Measurements from ENCODE around the gene PARP1. TPM values are rescaled to one million over a fixed set of nuclear protein-coding genes. Genes with fewer than 3 reads are reported as not detected.
A peak's percentile ranks its signal among the peaks of the same experiment; 100 is the strongest.

Gene PARP1
- polyA plus RNA-seq, 5 donors = 119 to 134 (median 125) TPM

DNA sequence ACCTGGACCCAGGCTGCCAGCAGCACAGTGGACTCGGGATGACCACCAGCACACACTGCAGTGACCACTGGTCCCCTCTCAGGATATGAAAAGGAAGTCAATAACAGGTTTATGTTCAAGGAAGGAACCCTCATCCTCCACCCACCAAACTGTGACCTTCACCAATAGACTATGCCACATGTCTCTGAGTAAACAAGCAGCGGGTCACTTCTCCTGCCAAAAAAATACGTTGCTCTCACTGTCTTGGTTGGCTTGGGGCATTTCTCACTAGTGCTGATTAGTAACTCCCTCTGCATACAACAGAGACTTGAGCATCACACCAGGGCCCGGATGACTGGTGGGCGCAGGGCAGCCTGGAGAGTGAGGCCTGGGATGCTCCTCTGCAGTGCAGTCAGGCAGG, 25.9 kb downstream of the PARP1 start:
- DNase-seq = no peak

DNA sequence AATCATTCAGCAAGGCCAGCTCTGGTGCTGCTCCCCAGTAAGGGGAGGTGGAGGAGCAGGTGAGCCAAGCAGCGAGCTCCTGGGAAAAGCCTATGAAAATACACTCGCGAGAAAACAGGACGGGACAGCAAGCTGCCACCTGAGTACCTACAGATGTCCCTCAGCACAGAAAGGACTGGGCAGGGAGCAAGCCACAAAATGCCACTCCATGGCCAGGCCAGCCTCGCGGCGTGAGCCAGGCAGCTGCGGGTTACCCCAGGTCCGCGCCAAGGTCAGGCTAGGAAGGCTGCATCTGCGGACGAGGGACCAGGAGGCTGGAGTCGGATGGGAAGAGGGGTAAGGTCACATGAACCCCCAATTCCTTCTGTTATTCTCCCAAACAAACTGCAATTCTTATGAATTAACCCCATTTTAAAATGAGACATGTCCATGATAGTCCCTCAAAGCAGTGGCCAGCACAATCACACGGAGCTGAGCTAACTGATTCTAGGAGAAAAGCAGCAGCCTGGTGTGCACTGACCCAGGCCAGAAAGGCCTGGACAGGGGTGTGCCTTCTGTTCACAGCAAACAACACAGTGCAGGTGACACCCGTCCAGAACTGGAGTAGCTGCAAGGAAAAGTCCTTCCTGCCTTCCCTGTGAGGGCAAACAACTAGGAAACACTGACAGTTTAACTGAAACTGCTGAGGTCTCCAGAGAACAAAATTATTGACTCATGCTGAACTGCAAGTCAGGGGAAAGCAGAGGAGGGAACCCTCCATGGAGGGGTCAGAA, 26.5 kb downstream of the PARP1 start:
- no peak for DNase-seq

DNA sequence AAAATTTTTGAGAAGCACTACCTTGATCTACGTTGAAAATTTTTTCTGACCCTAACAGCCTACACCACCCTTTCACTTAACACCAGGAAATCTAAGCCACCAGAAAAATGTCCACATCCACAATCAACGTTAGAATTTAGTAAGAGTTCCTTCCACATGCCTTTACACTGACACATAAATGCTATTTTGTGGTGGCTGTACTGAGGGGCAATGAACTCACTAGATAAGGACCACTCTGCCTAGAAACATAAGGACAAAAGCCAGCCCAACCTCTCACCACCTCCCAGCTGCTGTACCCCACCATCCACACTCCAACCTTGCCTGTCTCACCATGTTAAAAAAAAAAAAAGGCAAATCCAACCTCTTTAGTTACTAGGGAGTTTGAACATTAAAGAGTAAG, 29.8 kb downstream of the PARP1 start:
- no peak for DNase-seq

DNA sequence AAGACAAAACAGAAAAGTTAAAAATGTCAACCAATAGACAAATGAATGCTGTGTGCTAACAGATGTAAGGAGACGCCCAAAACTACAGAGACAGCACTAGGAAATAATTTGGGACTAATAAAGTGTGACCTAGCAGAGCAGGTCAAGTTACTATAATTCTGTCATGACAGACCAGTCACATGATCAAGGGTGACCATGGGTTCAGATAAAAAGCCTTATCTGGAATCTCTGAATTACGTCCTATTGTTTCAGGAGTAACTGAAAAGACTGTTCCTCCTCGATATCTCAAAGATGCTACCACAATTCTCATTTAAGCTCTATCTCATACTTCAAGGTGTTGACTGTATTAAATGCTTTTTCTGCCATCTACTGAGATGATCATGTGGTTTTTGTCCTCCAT, 31.6 kb downstream of the PARP1 start:
- no peak for DNase-seq

DNA sequence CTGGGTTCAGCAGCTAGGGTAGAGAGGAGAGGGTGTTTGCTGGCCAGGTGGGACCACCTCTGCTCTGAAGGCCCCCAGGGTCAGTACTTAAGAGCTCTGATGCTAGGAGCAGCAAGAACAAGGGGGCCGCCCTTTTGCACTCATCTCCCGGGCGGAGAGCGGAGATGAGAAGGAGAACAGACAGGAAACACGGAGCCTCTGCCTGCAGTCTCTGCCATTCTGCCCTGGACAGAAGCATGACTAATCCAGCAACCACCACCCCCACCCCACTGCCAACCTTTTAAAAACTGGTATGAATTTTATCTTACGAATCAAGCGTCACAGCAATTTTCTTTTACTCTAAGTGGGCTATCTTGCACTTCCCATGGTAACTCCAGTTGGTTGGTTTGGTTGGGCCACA, 34.5 kb downstream of the PARP1 start:
- no peak for DNase-seq

DNA sequence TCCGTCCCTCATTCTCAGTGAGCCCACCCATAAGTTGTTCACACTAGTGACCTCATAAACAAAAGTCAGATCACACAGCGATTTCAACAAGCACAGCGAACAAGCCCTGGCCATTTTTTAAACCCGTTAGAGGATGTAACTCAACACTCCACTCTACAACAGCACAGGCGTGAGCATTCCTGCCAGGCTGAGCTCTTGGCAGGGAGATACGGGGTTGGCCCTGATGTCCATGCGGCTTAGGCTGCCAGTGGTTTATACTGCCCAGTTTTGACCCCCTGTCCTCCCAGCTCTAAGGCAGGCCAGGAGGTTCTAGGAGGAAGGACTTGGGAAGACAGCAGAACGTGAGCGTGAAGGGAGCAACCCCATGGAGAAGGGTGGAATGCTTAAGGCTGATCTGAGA, 35.0 kb downstream of the PARP1 start:
- DNase-seq = no peak

DNA sequence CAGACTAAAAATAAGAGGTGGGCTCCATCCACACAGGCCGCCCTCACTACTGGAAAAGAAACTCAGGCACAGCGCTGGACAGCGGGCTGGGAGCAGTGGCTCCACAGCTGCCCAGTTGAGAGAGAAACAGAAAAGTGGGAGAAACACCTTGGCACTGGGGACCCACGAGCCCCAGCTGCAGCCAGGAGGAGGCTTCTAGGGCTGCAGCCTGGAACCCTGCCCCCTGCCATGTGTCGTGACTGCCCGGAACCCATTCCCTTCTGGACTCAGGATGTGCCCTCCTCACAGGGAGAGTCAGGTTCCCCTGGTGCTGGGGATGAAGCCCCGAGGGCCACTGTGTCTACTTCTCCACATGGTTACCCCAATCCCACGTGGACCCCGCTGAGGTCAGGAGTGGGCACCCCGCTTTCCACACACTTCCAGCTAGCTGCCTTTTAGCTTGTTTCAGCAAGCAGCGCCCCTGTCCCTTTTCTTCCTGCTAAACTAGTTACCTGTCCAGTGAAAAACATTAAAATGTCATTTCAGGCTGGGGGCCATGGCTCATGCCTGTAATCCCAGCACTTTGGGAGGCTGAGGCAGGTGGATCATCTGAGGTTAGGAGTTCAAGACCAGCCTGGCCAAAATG, 35.9 kb downstream of the PARP1 start:
- DNase-seq = no peak

DNA sequence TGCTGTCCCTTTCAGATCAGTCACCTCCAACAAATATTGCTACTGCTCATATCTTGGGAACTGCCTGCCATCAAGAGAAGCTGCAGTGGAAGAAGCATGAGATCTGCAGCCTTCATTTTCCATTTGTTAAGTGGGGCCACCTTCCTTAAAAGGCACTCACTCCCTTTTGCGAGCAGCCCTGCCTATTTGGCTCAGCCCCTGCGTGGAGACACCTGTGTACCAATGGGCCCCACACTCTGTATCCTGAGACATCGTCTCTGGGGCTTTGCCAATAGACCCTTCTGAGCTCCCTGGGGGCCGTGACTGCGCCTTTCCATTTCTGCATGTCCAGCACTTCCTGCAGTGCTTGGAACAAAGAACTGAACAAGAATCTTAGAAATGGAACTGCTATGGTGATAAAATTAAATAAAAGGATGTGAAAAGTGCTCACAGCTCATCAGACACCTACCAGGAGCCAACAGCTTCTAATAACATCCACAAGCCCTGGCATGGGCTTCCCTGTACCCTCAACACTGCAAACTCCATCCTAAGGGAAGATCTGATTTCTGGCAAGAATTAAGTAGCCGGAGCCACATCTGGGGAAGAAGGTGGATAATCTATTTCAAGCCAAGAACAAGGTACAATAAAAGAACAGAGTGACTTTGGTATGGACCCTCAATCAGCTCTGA, 36.7 kb downstream of the PARP1 start:
- no peak for DNase-seq

DNA sequence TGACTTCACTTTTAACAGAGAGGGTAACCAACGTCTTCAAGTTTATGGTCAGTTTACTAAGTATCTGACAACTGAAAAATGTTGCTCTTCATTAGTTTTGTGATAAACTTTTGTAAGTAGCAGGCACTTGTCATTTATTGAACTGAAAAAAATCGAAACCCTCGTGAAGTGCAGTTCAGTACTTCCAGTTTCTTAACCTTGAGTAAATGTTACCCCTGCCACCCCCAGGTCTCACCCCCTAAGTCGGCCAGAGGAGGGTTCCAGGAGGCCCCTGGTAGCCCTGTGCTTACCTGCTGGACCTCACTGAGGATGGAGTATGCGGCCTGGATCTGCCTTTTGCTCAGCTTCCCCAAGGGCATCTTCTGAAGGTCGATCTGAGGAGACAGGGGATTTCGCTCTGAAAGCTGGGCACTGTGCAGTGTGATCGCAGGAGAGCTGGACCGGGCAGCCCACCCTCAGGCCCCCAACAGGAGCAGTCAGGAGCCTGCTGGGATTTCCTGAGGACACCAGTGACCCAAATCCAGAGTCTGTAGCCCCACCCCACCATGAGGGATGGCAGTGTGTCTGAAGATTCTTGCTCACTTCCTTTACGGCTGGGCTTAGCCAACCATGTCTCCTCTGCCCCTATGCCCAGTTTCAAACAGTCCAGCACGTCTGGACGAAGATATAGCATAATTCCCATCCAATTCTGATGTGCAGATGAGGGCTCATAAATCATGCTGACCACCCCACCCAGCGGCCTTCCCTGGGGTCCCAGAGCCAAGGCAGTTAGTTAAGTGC, 37.6 kb downstream of the PARP1 start:
- no peak for DNase-seq

DNA sequence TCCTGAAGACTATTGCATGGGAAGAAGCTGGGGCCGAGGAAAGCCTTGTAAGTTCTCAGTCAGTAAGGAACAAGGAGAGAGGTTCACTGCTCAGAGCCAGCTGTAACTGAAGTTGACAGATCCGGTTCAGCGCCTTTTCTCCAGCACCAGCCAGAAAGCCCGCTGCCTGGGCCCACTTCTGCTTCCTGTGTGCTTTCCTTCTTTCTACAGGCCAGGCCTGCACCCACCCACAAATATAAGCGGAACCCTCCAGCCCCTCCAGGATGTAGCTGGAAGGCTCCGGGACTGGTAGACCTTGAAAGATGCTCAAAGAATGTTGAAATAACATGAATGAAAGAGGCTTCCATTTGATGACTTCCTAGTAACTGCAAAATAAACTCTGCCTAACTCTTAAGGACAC, 38.8 kb downstream of the PARP1 start:
- no peak for DNase-seq

DNA sequence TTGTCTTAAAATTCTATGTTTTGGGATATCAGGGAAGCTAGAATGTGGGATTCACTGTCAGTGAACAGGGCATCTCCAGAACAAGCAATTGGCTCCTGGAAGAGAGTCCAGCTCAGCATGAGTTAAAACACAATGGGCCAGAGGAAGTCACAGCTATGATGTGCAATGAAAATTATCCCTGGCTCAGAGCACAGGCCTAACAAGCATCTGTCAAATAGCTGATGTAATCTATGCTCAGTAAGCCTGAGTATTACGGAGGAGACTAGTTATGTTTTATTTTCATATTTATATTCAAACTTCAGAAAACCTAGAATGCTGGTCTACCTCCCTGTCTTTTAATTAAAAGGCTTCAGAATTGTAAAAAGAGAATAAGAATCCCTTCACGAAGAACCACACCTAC, 41.6 kb downstream of the PARP1 start:
- DNase-seq = no peak

DNA sequence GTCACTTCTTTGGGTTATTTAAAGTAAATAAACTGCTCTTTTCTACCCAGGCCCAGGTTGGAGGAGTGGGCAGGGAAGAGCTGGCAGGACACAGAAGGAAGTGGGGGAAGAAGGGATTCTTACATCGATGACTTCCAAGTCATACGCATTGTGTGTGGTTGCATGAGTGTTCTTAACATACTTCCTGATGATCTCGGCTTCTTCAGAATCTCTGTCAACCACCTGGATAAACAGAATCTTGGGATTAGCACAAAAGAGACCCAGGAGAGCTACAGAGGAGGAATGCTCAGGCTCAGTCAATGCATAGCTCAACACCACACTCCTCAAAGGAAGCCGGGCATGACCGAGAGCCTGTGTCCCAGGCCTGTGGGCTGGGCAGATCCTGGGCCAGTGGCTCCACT, 42.1 kb downstream of the PARP1 start:
- DNase-seq = no peak

DNA sequence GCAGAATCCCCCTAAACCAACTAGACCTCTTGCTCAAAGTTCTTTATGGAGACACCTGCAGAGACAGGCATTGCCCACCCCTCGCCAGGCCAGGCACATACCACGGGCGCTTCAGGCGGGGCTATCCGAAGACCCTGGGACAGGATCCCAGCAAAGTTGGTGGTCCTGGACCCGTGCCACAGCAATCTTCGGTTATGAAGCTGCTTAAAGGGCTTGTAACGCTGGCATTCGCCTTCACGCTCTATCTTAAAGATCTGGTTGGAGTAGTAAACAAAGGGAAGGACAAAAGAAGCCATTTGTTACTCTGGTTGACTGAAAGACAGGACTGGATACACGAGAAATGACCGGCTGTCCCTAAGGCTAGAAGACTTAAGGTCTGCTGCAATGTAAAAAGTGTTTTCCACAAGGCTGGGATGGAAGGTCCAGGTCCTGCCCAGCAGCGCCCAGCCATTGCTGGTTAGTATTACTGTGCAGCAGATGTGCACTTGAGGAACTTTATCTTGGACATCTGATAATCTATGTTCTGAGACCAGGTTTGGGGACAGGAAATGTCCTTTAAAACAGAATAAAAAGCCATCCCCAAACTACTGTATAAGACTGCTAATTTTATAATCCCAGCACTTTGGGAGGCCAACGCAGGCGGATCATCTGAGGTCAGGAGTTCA, 42.9 kb downstream of the PARP1 start:
- DNase-seq = no peak

DNA sequence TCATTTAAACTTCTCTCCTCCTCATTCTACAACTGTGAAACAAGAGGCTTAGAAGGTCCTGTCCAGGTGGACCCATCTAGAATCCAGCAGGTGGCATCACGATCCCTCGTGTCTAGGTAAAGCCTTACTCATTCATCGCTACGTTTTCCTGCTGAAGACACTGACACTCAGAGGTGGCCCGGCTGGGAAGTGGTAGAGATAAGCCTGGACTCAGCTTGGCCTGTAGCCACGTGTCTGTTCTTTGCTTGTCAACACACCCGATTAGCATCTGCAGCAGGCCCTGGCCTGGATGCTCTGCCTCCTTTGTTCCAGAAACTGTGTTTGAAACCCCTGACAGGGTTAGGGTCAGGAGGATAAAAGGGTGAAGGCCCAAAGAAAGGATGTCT, 43.4 kb downstream of the PARP1 start:
- peak in 1 of 2 donors; percentile 4 for DNase-seq

DNA sequence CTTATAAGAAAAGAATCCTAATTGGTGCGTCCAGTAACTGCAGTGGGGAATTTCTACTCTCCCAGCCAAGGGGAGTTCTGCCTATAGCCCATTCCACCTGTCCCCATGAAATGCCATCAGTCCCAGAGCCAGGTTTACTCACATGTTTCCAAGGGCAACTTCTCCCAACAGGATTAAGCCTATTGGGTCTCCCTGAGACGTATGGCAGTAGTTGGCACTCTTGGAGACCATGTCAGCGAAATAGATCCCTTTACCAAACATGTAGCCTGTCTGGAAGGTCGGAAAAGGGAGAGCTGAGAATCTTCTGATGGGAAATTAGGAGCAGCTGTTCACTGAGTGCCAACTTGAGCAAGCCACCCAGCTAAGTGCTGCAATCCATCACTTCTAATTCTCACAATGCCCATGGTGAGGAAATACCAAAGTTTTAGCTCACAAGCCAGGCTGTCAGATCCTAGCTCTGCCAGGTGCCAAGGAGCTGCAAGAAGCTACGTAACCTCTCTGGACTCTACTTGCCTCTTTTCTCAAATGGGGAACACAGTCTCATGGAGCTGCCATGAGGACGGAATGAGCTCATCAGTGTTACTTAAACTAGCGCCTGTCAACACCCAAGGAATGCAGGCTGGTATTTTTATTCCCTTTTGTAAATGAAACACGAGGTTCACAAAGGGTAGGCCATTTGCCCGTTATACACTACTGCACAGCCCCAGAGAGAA, 43.9 kb downstream of the PARP1 start:
- no peak for DNase-seq

DNA sequence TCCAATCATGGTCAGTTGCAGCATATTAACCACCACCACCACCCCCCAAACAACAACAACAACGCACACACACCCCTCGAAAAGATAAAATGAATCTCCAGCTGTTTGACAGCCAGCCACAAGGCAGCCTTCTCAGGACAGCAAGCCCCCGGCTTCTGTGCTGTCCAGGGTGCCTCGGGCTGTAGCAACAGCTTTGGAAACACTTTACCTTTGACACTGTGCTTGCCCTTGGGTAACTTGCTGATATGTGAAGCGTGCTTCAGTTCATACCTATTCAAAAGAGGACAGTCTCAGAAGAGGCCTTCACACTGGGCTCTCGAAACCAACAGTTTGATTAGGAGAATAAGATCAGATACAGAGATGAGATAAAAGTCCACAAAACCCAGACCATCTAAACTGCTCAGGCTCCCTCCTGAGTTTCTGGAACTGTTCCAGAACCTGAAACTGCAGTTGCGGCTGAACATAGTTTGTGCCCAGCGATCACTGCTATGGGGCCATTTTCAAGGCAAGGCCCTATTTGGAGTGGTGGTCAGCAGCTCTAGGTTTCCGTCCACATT, 44.9 kb downstream of the PARP1 start:
- no peak for DNase-seq

DNA sequence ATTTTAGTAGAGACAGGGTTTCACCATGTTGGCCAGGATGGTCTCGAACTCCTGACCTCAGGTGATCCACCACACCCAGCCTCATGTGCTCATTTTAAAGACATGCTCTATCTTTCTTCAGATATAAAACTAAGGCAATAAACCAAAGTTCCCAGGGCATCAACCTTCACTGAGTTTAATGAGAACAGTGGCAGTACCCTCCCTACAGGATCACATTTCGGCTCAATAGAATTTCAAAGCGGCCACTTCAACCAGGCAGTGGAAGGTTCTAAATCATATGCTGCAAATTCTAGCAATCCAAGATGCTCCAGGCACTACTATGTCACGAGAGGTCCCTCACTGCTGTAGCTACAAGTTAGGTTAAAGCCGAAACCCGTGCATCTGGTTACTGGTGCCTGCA, 45.5 kb downstream of the PARP1 start:
- DNase-seq = no peak

DNA sequence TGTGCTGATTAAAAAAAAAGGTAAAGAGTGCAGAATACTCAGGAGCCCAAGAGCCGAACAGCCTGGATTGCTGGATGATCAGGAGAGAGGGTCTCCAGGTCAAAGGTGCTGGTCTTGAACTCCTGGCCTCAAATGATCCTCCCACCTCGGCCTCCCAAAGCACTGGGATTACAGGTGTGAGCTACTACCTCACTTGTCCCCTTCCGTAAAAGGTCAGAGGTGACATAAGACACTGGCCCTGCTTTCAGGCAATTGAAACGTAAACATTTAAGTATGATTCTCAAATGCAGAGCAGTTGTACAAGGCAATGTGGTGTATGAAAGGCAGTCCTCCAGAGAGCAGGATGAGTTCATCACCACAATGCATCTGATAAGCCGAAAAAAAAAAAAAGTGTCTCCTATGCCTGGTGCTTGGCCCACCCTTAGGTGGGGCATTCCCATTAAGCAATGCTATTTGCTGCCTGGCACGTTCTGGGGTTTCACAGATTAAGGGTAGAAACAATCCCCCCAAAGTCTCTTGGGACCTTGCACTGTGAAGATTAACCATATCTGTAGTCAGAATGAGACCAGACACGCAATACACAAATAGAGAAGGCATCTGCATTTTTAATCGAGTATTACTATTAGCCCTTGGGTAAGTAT, 47.7 kb downstream of the PARP1 start:
- DNase-seq = no peak

DNA sequence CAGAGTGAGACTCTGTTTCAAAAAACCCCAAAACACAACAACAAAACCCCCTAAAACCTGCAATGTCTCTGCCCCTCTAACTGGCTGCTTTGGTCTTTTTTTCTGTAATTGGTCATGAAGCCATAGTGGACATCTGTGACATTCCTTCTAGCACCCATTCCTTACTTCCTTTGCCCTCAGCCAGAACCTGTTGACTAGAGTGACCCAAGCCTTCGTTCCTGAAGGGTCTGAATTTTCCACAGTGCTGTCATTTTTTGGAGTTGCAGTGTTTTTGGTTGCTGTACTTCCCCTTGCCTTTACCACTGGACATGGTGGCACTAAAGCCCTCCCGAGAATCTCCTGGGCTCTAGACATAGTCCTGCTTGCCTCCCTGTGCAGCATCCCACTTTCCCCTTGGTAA, 50.5 kb downstream of the PARP1 start:
- DNase-seq = no peak

All from right lung (tissue), 5 donors.